GM12892 (cell line): Measurements from ENCODE around the gene HSD17B7.

Experiments used
- POLR2A ChIP-seq: IDR thresholded peaks from 2 replicates; pipeline ENCODE4 v1.6.1; 2011; ENCODE audit warnings: low read depth, low read length, control low read depth
- TAF1 ChIP-seq: IDR thresholded peaks from 2 replicates; pipeline ENCODE4 v1.6.1; 2011; ENCODE audit warnings: low read depth, mild to moderate bottlenecking, control low read depth, low read length, borderline replicate concordance

DNA sequence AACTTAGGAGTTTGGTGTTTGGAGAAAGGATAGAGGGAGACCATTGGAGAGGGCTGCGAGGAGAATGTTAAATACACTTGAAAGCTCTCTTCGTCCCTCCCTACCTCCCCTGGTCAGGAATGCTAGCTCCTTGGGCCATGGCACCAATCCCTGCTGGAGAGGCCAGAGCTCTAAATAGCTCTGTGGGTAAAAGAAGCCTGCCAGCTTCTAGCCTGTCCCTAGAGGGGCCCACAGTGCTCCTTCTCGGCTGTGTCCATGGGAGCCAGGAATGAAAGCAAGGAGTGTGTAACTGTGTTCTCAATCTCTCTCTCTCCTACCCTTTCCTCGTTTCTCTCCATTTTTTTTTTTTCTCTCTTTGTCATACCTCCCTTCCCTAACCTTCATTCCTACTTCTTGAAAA, 70.6 kb downstream of the HSD17B7 start, which contains the start of gene CCDC190:
- no peak for TF ChIP-seq TAF1
- no peak for TF ChIP-seq POLR2A
